Measurements from ENCODE around the gene EIPR1.

GRCh38 chr2:3420076-3420768 lies 42.6 kb upstream of the EIPR1 start:
- TF ChIP-seq POLR2A (IDR thresholded peaks at IDR 0.05) (no peak), CTCF (IDR thresholded peaks at IDR 0.05) (no peak)

All from ovary (tissue), 3 donors.